Keratinocyte (primary cell): ENCODE results near the gene TPRX1. TPM values are rescaled to one million over a fixed set of nuclear protein-coding genes. Genes with fewer than 3 reads are reported as not detected.
"Not testable (repeated sequence)": the region's sequence is repeated elsewhere in the genome, so short reads cannot be mapped to it uniquely, and the experiment has no call there.

Experiments
- DNase-seq: peaks from one replicate; pipeline ENCODE4 v3.0.0-alpha.2; 2011; ENCODE audit warnings: low read depth, missing footprints, low spot score
- FAIRE-seq: peaks from 2 replicates; lab custom pipeline; 2011; peaks lifted over from hg19 to GRCh38; lab: Jason Lieb, UNC
- H2AFZ ChIP-seq: 2 replicates; pipeline ENCODE4 v1.6.0; 2012; ENCODE audit warnings: low read length, control low read depth, inconsistent platforms; ENCODE audit not compliant: control insufficient read depth
- H3K27ac ChIP-seq: 2 replicates; pipeline ENCODE4 v1.5.1; 2011; ENCODE audit warnings: low read length; ENCODE audit not compliant: control insufficient read depth, insufficient read depth
- H3K27me3 ChIP-seq: 3 replicates; pipeline ENCODE4 v1.6.0; 2011; ENCODE audit warnings: low read length; ENCODE audit not compliant: control insufficient read depth, insufficient read depth; ENCODE audit errors: extremely low read depth
- H3K36me3 ChIP-seq, 2 experiments: 2 replicates in 1 of 2; 3 replicates in 1 of 2; pipeline ENCODE4 v1.5.1; 2011; ENCODE audit warnings: low read length in 2 of 2, mild to moderate bottlenecking in 1 of 2; ENCODE audit not compliant: control insufficient read depth in 2 of 2, insufficient read depth in 2 of 2; ENCODE audit errors: extremely low read depth in 1 of 2
- H3K4me1 ChIP-seq: 3 replicates; pipeline ENCODE4 v1.5.1; 2011; ENCODE audit warnings: low read length; ENCODE audit not compliant: control insufficient read depth, insufficient read depth; ENCODE audit errors: extremely low read depth
- H3K4me2 ChIP-seq: 3 replicates; pipeline ENCODE4 v1.6.0; 2011; ENCODE audit warnings: low read depth, low read length; ENCODE audit not compliant: control insufficient read depth, insufficient read depth; ENCODE audit errors: extremely low read depth
- H3K4me3 ChIP-seq, 3 experiments: fragments of 200-600 bp in 1 of 3; sonication (generic) in 1 of 3; 2 replicates in 2 of 3; 3 replicates in 1 of 3; pipeline ENCODE4 v1.5.1; 2011 to 2016; ENCODE audit warnings: low read length in 3 of 3, mild to moderate bottlenecking in 3 of 3, control low read depth in 2 of 3, inconsistent platforms in 1 of 3, low read depth in 1 of 3, mixed read lengths in 1 of 3, mixed run types in 1 of 3, moderate library complexity in 1 of 3; ENCODE audit not compliant: control insufficient read depth in 2 of 3, insufficient read depth in 2 of 3; ENCODE audit errors: extremely low read depth in 1 of 3
- H3K79me2 ChIP-seq: 2 replicates; pipeline ENCODE4 v1.6.0; 2012; ENCODE audit warnings: low read length; ENCODE audit not compliant: control insufficient read depth, insufficient read depth
- H3K9ac ChIP-seq: 3 replicates; pipeline ENCODE4 v1.6.0; 2011; ENCODE audit warnings: low read length; ENCODE audit not compliant: control insufficient read depth, insufficient read depth; ENCODE audit errors: extremely low read depth
- H3K9me1 ChIP-seq: 3 replicates; pipeline ENCODE4 v1.6.0; 2011; ENCODE audit warnings: low read length; ENCODE audit not compliant: control insufficient read depth, insufficient read depth; ENCODE audit errors: extremely low read depth
- H3K9me3 ChIP-seq: 2 replicates; pipeline ENCODE4 v1.5.1; 2012; ENCODE audit warnings: low read depth, low read length; ENCODE audit not compliant: control insufficient read depth
- H4K20me1 ChIP-seq: 3 replicates; pipeline ENCODE4 v1.6.0; 2011; ENCODE audit warnings: low read length; ENCODE audit not compliant: control insufficient read depth, insufficient read depth; ENCODE audit errors: extremely low read depth
- CTCF ChIP-seq, 3 experiments: IDR thresholded peaks in 1 of 3; conservative IDR thresholded peaks in 1 of 3; optimal IDR thresholded peaks in 1 of 3; 2 replicates in 2 of 3; 3 replicates in 1 of 3; pipeline versions ENCODE3 to v1.5.1; 2011; ENCODE audit warnings: low read length in 3 of 3, mild to moderate bottlenecking in 3 of 3, moderate library complexity in 2 of 3, control low read depth in 1 of 3, inconsistent platforms in 1 of 3; ENCODE audit not compliant: insufficient read depth in 2 of 3; ENCODE audit errors: extremely low read depth in 1 of 3
- EZH2 ChIP-seq: IDR thresholded peaks from one replicate; pipeline ENCODE4 v1.6.1; 2012; ENCODE audit warnings: inconsistent platforms, mild to moderate bottlenecking, low read length, moderate library complexity
- dilution Hi-C: fragments of 300-500 bp; cut with MboI; formaldehyde crosslinking; loops from one replicate; pipeline ENCODE4 v1.7.0; 2020; ENCODE audit warnings: low sequenced_read_pairs; ENCODE audit not compliant: extremely low pct_ligation_motif_present
- polyA plus RNA-seq, 5 experiments: library from polyadenylated mRNA; depleted of rRNA in 3 of 5; stranded (reverse) in 3 of 5; stranded (forward) in 1 of 5; unstranded in 1 of 5; fragments of >200 nt; gene quantifications; 1 replicate in 1 of 5; 2 replicates in 3 of 5; 3 replicates in 1 of 5; pipeline versions ENCODE4 v1.2.1 to v1.2.3, GENCODE V29; 2011 to 2012; ENCODE audit warnings: missing spikeins in 2 of 5, low read depth in 1 of 5, low replicate concordance in 1 of 5

TPRX1 gene
- polyA plus RNA-seq, 1 donor (not counting 4 experiments of a cell fraction or from before 2014, with no cell fraction given): not detected

GRCh38 chr19:47765523-47766358 lies 38.6 kb downstream of the TPRX1 start:
- Histone ChIP-seq H3K9me3 (no peaks in the 10 kb centered on the region), H3K4me2 (no peak overlapping the region), H3K79me2 (no peaks in the 10 kb centered on the region), H3K27ac (no peak overlapping the region), H3K27me3 (no peaks in the 10 kb centered on the region), H4K20me1 (no peaks in the 10 kb centered on the region), H3K9ac (no peak overlapping the region), H3K4me1 (no peaks in the 10 kb centered on the region), H3K4me3 (no peak overlapping the region), H2AFZ (no peak overlapping the region), H3K36me3 (no peaks in the 10 kb centered on the region), H3K9me1 (no peaks in the 10 kb centered on the region)
- dilution Hi-C loops: no loop called here
- DNase-seq: no peak
- no peak for FAIRE-seq
- TF ChIP-seq EZH2: no peak
- peak; percentile 76 to 92 (median 84) for TF ChIP-seq CTCF (optimal IDR thresholded peaks at IDR 0.05 in 1 of 3, IDR thresholded peaks at IDR 0.05 in 1 of 3, conservative IDR thresholded peaks at IDR 0.05 in 1 of 3; ENCODE audit: extremely low read depth in 1 of 3, insufficient read depth in 2 of 3, low read length in 3 of 3)

GRCh38 chr19:47764705-47765104 lies 39.6 kb downstream of the TPRX1 start:
- DNase-seq, H3K79me2 ChIP-seq, H3K27ac ChIP-seq, H3K9me1 ChIP-seq, H3K9me3 ChIP-seq, dilution Hi-C loops, H3K4me1 ChIP-seq, H4K20me1 ChIP-seq, H3K27me3 ChIP-seq, FAIRE-seq, H3K4me2 ChIP-seq, H3K9ac ChIP-seq, H3K4me3 ChIP-seq, H2AFZ ChIP-seq, H3K36me3 ChIP-seq: not testable (repeated sequence)
